ENCODE data around the gene COX11. TPM values are rescaled to one million over a fixed set of nuclear protein-coding genes. Genes with fewer than 3 reads are reported as not detected.

The COX11 gene, protein sequence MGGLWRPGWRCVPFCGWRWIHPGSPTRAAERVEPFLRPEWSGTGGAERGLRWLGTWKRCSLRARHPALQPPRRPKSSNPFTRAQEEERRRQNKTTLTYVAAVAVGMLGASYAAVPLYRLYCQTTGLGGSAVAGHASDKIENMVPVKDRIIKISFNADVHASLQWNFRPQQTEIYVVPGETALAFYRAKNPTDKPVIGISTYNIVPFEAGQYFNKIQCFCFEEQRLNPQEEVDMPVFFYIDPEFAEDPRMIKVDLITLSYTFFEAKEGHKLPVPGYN
- 10 to 100 TPM; 42.1 to 90.1 (median 48.4) TPM for total RNA-seq

DNA sequence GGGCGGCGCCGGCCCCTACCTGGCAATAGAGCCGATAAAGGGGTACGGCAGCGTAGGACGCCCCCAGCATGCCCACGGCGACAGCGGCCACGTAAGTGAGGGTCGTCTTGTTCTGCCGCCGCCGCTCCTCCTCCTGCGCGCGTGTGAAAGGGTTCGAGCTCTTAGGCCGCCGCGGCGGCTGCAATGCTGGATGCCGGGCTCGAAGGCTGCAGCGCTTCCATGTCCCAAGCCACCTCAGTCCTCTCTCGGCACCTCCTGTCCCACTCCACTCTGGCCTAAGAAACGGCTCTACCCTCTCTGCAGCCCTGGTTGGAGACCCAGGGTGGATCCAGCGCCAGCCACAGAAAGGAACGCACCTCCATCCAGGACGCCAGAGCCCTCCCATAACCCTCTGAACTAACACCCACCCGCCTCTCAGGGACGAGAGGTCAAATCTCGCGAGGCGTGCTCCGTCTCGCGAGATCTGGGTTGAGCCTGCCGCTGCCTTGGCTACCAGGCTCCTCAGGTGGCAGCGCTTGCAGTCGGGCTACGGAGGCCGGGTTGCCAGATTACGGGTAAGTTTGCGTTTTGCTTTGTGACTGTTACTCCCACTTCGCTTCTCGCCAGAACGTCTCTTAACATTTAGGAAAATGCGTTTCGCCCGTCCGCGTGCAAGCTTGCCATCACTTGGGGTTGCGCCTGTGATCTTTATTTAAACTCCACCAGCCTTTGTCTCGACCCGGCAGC lies at the start of gene COX11, which contains the start of gene STXBP4:
Gene COX11 (minus strand): TSS at position 393 of the 726 bp plus-strand sequence. CDS start 8 bp downstream, at position 385.
Gene STXBP4 (plus strand): TSS at position 504 of the 726 bp plus-strand sequence. CDS start 17,455 bp downstream, outside the sequence.
- Histone ChIP-seq H3K4me3 (peak within 1 kb of the TSS; percentile 65 to 89 (median 84)), H3K36me3 (peaks cover 0 to 11% (median 0%) of the 10 kb centered on the region in 3 donors), H3K9me3 (no peaks in the 10 kb centered on the region), H3K27me3 (no peaks in the 10 kb centered on the region), H3K4me1 (peaks cover 0 to 32% (median 2%) of the 10 kb centered on the region in 4 donors), H3K27ac (peak within 1 kb of the TSS; percentile 68 to 88 (median 83))
- TF ChIP-seq POLR2A (IDR thresholded peaks at IDR 0.05): peak; percentile 67 to 76
- TF ChIP-seq, protein P1, sequence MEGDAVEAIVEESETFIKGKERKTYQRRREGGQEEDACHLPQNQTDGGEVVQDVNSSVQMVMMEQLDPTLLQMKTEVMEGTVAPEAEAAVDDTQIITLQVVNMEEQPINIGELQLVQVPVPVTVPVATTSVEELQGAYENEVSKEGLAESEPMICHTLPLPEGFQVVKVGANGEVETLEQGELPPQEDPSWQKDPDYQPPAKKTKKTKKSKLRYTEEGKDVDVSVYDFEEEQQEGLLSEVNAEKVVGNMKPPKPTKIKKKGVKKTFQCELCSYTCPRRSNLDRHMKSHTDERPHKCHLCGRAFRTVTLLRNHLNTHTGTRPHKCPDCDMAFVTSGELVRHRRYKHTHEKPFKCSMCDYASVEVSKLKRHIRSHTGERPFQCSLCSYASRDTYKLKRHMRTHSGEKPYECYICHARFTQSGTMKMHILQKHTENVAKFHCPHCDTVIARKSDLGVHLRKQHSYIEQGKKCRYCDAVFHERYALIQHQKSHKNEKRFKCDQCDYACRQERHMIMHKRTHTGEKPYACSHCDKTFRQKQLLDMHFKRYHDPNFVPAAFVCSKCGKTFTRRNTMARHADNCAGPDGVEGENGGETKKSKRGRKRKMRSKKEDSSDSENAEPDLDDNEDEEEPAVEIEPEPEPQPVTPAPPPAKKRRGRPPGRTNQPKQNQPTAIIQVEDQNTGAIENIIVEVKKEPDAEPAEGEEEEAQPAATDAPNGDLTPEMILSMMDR (IDR thresholded peaks at IDR 0.05): peak in 2 of 6 experiments; percentile 48 to 51
- DNase-seq: peak; percentile 95 to 98 (median 96)

DNA sequence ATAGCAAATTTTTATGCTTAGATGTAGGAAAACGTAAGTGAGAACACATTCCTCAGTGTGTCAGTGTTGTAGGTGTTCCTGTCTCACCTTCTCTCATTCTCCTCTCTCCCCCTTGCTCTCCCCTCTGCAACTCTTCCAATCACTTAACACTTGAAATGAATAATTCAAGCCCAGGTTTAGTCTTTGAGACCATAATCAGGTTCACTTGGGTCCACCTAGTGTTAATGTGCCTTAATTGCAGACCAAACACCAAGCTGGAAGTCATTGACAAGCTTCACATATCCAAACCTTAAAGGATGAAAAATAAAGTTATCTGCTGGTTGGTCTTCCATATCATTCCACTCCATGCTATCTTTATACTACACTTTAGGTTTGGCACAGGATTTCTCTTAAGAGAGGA lies 37.1 kb upstream of the COX11 start:
- peaks cover 0 to 9% (median 0%) of the 10 kb centered on the region in 3 donors for H3K36me3 ChIP-seq
- no peak overlapping the region for H3K4me3 ChIP-seq
- DNase-seq: no peak
- no peaks in the 10 kb centered on the region for H3K27me3 ChIP-seq
- no peaks in the 10 kb centered on the region for H3K4me1 ChIP-seq
- H3K27ac ChIP-seq: no peak overlapping the region
- TF ChIP-seq, protein P1 (IDR thresholded peaks at IDR 0.05): peak in 4 of 6 experiments; percentile 22 to 54 (median 46)
- TF ChIP-seq POLR2A (IDR thresholded peaks at IDR 0.05): no peak
- no peaks in the 10 kb centered on the region for H3K9me3 ChIP-seq

DNA sequence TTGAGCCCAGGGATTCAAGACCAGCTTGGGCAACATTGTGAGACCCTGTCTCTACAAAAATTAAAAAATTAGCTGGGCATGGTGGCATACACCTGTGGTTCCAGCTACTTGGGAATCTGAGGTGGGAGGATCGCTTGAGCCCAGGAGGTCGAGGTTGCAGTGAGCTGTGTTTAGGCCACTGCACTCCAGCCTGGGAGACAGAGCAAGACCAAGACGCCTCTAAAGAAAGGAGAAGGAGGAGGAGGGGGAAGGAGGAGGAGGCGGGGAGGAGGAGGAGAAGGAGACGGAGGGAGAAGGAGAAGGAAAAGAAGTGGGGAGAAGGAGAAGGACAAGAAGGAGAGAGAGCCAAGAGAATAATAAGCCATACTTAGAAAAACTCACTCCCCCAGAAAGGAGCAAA lies 36.0 kb upstream of the COX11 start:
- Histone ChIP-seq H3K27ac (no peak overlapping the region), H3K4me3 (no peak overlapping the region), H3K36me3 (peaks cover 0 to 9% (median 0%) of the 10 kb centered on the region in 3 donors), H3K9me3 (no peaks in the 10 kb centered on the region), H3K4me1 (no peaks in the 10 kb centered on the region), H3K27me3 (no peaks in the 10 kb centered on the region)
- no peak for TF ChIP-seq POLR2A (IDR thresholded peaks at IDR 0.05)
- TF ChIP-seq, protein P1 (IDR thresholded peaks at IDR 0.05): no peak
- DNase-seq: no peak

DNA sequence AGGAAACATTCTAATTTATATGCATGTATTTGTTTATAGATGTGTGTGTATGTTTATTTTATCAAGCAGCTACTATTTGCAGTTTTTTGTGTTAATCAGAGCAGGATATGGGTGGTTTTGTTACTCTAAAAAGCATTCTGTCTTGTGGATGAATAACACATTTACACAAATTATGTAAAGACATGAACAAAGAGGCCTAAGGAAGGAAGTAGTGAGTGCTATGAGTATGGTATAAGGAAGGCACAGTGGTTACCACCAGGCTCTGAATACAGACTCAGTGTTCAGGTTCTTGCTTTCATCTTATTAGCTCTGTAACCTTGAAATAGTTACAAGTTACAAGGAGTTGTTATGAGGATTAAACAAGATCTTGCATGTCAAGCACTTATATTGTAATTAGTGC lies 34.0 kb upstream of the COX11 start:
- Histone ChIP-seq H3K9me3 (no peaks in the 10 kb centered on the region), H3K4me1 (no peaks in the 10 kb centered on the region), H3K27ac (no peak overlapping the region), H3K27me3 (no peaks in the 10 kb centered on the region), H3K4me3 (no peak overlapping the region), H3K36me3 (peaks cover 0 to 9% (median 0%) of the 10 kb centered on the region in 3 donors)
- no peak for DNase-seq
- TF ChIP-seq, protein P1 (IDR thresholded peaks at IDR 0.05): no peak
- no peak for TF ChIP-seq POLR2A (IDR thresholded peaks at IDR 0.05)

DNA sequence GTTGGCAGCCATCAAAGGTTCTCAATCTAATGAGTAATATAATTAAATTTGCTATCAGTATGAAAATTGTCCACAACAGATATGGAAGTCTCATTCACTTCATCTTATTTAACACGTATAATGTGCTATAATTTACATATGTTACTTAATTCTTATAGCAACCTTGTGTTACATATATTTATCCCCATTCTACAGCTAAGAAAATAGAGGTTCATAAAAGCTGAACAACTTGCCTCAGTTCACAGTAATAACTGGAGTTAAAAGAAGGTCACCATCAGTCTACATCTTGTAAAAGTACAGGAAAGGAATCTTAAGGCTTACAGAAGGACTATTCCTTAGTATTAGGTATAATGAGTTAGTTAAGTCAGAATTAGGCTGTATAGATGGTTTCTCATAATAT lies 28.0 kb upstream of the COX11 start:
- DNase-seq: no peak
- TF ChIP-seq, protein P1 (IDR thresholded peaks at IDR 0.05): no peak
- TF ChIP-seq POLR2A (IDR thresholded peaks at IDR 0.05): no peak
- Histone ChIP-seq H3K36me3 (peaks cover 0 to under 1% (median 0%) of the 10 kb centered on the region in 3 donors), H3K4me1 (no peaks in the 10 kb centered on the region), H3K4me3 (no peak overlapping the region), H3K27me3 (no peaks in the 10 kb centered on the region), H3K27ac (no peak overlapping the region), H3K9me3 (no peaks in the 10 kb centered on the region)
